T1000 (cell line): Measurements from ENCODE around the gene CTDSPL.

Experiments used
- DNase-seq: peaks from one replicate; lab custom pipeline; 2025; ENCODE audit warnings: mixed read lengths; lab: John Stamatoyannopoulos, UW

The CTDSPL gene

DNA sequence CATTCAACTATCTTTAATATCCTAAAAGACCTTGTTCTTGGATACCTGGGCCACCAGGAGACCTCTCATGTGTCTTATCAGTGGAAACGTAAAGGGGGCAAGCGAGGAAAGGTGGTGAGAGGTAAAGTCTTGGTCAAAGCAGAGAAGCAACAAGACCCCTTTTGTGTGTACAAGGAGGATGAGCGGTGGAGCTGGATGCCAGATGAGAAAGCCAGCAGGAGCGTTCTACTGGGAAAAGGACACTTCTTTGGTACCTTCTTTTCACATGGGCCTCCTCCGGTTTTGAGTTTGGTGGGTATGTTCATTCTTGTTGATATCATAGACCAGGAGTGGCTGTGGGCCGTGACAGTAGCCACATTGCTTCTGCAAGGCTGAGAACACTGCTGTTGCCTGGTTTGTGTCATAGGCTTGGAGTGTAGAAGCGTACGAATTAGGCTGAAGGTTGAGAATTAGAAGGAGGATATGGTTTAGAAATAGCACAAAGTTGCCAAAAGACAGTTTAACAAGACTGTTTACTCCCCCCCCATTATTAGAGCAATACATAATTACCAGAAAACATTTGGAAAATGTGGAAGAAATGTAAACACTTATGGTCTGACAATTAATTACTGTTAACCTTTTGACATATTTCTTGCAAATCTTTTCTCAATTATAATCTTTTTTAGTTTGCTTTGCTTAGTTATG lies 82.1 kb downstream of the CTDSPL start:
- no peak for DNase-seq

DNA sequence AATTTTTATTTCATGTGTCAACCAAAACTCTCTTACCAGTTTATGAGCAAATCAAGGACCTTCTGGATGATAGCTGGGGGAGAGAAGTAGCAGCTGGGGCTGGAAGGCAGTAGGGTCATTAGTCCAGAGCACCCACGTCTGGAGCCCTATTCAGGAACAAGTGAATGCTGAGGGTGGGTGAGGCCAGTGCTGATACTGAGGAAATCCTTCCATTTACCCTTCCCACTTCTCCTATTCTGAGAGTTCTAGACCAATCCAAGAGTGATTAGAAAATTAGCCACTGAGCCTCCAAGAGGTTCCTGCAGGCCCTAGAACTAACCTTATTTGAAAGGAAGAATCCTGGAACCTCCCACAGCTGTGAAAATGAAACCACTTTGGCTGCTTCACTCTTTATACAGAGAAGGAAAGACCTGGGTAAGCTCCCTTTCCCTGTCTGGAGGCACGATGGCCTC lies 82.7 kb downstream of the CTDSPL start:
- DNase-seq, result no peak

DNA sequence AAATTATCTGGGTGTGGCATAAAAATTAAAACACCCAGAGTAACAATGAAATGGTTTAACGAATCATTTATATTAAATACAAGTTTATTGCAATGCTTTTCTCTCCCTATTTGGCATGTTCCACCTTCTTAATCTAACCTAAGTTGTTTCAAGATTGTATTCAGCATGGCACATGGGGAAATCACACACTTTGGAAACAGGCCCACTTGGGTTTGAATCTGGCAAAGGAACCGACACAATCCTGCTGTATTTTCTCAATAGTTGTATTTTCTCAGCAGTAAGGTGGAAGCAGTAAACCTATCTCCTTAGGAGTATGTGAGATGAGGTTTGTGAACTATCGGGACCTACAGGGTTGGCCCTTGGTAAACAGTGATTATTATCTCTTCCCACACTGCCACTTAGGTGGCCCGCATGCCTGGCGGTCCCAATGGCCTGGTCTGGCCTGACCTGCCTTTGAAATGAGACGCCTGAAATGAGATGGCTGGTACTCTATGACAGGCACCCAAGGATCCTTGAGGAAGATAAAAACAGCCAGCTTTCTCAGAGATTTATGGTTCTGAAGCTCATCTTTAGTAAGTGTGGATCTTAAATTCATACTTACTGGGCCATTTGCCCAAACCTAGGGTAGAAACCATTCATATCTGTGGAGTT lies 83.6 kb downstream of the CTDSPL start:
- DNase-seq, result no peak

DNA sequence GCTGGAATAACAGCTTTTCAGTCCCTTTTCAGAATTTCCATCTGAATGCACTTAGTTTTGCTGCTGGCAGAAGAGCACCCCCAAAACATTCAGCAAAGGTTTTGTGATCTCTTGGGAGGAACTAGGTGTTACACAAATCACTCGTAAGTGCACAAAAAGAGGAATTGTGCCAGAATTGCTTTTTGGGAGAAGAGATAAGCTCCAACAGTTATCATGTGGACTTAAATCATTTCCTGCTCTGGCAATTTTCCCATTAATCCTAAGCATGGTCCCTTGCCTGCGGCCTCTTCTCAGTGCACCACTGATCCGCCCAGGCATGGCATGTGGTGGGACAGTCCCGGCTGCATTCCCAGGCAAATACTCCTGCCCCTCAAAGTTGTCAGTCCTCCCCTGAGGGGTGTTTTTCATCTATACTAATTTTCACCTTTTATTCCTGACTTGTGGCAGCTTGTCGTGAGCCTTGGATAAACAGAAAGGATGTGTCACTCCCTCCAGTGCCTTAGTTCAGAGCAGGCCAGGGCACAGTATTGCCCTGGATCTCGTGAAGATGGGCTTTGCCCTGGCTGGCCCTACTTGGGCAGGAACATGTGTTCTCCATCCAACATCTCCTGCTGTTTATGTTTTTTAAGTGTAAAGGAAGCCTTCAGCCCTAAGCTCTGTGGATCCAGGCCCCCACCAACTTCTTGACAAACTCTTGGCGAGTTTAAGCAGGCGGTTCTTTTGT lies 84.3 kb downstream of the CTDSPL start:
- peak; percentile 31 for DNase-seq

DNA sequence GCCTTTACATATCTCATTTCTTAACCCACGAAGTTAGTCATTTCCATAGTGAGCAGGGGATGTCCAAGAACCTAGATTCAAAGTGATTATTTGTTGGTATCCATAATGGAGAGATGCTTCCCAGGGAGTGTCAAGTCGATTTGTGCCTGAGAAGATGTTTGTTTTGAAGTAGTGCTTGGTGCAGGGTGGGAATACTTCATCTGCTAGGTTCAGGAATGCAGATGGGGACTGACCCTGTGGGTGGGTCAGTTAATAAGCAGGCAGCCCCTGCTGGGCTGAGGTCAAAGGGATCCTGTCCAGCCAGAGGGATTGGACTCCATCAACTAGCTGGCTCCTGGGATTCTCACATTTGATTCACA lies 84.8 kb downstream of the CTDSPL start:
- no peak for DNase-seq

DNA sequence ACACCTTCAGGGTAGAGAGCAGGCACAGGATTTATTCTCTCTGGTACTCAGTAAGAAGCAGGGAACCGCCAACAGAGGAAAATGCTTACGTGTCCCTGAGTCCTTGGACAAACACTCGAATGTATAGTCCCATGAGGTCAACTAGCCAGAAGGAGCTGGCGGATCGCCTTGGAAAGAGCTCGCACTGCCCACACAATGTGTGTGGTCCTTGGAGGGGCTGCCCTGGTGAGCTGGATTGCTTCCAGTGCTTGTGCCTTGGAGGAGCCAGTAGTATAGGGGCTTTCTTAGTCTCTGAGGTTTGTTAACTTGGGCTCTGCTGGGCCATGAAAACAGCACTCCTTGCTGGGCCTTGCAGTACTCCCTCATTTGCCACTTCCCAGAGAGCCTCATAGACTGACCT lies 88.2 kb downstream of the CTDSPL start:
- no peak for DNase-seq

DNA sequence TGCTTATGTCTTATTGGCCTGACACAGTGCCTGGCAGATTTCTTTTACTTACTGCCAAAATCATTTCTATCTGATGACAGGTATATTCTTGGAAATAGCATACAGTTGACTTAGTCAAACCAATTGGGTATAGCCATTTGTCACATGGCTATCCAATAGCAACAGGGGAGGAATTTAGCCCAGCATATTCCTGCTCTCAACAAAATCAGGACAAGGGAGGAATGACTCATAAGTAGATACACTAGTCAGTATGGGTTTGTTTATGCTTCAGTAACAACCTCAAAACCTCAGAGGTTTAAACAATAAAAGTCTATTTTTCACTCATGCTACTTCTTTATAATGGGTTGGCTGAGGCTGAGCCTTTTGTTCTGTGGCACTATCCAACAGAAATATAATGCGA lies 90.9 kb downstream of the CTDSPL start:
- DNase-seq, result no peak

DNA sequence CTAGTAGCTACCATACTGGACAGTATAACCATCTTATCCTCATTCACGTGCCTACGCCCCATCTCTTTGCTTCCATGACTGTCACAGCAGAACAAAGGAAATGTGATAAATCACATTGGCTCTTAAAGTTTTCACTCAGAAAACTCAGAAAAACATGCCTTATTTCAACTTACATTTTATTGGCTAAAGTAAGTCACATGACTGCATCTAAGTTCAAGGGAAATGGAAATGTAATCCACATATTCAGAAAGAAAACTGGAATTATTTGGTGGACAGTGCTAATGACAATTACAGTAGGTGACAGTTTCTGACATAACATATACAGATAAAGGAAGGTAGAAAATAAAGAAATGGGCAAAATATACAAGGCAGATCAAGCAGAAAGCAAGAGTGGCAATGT lies 91.5 kb downstream of the CTDSPL start:
- no peak for DNase-seq

DNA sequence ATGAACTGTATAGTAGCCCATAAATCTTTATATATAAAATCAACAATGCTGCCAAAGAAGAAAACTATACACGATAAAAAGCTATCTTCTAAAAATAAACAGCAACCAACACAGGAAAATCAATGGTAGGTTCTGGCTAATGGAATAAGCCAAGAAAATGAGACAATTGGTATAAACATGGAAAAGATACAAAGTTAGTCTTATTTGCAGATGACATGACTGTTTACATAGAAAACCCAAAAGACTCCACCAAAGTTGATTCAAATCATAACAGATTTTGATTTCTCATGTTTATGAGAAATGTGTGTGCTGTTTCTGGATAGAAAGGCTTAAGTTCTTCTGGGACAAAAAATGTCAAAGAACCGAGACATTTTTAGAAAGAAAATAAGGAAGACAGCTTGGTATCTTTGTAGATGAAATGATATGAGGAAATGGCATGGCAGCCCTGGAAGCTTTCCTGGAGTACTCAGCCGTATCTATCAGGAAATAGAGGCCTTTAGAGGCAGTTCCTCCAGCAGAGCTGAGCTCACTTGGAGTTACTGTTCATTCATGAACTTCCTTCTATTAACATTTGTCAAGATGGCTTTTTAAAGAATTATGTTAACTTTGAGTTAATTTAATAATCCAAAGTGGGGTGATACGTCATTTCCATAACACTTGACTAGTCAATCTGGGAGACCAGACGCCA lies 92.2 kb downstream of the CTDSPL start:
- DNase-seq, result no peak

DNA sequence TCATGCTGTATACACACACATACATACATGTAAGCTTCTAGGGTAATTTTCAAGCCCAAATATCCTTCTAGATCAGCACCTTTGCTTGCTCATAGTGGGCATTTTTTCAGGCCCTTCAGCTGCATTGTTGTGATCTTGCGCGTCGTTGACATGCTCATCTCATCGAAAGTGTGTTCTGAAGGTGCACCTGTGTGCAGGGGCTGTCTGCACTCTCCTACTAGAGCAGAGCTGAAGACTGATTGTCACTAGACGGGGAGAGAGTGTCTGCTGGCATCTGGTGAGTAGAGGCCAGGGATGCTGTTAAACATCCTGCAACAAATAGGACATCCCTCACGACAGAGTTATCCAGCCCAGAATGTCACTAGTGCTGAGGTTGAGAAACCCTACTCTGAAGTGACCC lies 93.2 kb downstream of the CTDSPL start:
- no peak for DNase-seq

DNA sequence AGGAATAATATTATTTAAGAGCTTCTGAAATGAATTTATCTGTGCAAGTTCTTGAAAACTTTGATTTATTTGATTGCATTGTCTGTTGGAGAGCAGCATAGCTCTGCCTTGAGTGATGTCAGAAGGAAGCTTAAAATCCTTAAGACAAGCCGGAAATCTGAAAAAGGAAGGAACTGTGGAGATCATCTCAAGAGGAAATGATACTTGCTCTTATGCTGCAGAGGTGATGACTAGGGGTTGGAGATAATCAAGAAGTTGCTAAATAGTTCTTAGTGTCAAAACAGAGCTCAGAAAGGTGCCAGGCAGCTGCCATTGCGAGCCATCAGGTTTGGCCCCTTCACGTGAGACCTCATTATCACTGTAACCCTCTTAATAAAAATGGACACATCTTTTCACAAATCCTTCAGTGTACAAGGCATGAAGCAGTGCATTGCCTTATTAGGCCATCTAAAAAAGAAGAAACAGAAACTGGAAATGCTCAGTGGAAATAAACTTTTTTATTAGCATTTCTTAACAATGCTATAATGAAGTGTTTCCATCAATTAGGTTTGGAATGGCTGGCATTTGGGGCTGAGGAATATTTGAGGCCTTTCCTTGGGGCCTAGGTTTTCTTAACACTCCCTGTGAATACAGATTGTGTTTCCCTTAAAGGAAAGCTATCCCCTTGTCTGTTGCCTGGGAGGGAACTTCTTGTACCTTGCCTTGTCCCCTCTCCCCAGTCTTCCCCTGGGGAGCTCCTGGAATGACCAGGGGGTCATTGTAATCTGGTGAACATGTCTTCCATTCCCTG lies 94.4 kb downstream of the CTDSPL start:
- no peak for DNase-seq

DNA sequence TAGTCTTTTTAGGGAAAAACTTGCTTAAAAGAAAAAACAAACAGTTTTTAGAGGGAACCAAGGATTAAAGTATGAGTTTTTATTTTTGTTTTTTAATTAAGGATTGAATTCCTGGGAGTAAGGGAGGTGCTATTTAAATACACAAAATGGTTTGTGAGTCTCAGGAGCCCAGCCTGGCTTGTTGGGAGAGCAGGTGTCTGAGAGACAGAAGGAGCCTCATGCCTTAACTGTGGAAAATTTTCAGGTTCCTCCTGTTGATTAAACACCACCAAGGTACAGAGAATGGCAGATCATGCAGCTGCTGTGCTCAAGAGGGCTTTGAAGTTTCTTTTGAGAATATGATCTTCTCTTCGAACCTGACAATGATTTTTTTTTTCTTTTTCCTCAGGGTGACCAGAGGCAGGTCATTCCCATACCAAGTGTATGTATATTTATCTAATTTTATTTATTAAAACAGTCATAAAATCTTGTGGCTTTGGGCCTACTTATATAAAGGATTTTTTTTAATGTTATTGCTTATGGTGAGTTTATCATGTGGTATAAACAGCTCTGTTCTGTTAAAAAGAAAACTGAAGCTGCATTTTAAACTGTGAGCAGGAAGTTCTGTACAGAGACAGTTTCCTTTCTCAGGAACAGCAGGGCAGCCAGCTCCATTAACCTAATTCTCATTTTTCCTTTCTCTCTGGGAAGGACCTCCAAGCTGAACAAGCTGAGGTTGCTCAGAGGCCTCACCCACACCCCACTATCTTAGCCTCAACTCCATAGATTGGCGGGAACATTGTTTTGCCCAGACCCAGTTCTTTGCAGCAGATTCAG lies 95.3 kb downstream of the CTDSPL start:
- no peak for DNase-seq

DNA sequence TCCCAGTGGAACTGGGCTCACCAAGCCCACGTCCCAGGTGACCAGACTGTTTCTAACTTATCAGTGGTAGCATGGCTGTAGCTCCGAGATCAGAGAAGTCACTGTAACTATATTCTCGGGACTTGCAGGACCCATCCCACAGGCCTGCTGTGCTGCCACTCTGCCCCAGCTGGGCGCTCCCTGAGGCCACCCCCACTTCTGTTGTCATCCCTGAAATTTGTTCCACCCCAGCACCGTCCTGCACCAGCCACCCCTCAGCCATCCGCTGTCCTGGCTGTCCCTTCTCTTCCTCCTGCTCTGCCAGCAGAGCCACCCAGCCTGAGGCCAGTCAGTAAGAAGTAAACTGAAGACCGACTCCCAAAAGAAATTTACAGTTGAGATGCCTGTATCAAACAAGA lies 95.9 kb downstream of the CTDSPL start:
- DNase-seq, result no peak

DNA sequence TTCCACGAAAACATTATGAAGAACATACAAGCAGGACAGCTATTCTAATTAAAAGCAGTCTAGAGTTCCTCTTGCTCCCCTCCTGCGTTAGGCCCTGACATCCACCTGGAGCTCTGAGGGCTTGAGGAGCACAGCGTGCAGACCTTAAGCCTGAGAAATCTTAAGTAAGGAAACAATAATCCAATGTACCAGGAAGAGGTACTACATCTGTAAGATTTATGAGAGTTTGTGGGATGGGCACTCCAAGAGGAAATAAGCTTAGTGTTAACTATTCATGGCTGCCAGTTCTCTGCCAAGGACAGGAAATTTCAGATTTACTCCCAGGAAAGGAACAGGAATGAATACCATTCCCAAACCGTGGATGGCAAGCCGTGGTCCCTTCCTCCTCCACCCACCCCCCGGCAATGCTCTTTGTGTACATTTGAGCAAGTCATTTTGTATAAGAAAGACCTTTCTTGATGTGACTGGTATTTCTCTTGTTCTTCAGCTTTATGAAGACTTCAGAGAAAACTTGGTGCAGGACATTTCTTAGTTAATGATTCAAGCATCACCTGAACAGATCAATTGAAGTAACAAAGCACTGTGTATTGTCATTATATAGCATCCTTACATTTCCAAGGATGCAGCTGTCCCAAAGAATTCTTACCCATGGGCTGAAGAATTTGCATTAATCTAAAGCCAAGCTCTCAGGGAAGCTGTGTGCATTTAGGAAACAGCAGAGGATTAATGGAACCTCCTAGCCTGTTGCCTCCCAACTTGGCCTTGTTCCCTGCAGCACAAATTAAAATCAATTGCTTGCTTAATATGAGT lies 100.1 kb downstream of the CTDSPL start:
- no peak for DNase-seq

DNA sequence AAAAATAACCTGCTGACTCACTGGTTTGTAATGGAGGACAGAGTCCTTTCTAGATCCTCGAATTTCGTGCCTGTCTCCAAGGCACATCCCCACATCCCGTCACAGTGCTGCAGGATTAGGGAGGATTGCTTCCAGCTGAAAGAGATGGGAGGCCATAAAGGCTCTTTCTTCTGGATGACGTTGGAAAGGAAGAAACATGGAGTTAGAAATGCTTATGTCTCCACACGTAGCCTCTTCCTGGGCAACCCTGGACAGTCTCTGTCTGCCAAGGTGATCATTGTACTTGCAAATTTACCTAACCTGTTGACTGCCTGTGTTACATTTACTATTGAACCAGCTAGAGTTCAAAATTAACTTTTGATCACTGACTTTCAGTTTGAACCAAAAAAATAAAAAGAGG lies 101.3 kb downstream of the CTDSPL start:
- DNase-seq, result no peak

DNA sequence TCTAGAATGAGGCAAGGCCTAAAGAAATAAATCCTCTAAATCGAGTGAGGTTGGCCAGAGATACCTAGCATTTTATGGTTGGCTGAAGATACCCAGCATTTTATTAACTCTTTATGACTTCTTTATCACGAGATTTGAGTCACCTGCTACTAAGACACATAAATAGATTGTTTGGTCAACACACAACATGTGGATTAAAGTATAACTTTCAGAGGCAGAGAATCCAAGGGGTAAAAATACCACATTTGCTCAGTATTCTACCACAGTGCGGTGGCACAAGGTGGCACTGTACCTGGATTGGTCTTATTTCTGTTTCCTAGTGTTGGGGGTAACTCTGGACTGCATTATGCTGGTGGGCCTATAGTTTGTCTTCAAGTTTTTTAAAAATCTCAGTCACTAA lies 102.0 kb downstream of the CTDSPL start:
- DNase-seq, result no peak

DNA sequence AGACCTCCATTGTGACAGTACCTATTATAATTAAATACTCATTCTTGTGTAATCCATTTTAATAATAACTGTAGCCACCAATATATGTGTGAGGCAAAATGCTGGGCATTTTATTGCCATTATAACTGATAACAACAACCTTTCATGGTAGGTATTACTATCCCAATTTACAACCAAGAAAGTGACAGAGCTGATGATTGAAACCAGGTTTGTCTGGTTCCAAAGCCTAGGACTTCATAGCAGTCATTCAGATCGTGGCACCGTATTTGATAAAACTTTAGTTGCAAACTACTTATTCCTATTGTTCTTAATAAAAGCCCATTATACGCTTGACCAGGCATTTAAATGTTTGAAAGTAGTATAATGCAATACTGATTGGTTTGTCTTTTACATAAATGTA lies 102.5 kb downstream of the CTDSPL start:
- DNase-seq, result no peak

DNA sequence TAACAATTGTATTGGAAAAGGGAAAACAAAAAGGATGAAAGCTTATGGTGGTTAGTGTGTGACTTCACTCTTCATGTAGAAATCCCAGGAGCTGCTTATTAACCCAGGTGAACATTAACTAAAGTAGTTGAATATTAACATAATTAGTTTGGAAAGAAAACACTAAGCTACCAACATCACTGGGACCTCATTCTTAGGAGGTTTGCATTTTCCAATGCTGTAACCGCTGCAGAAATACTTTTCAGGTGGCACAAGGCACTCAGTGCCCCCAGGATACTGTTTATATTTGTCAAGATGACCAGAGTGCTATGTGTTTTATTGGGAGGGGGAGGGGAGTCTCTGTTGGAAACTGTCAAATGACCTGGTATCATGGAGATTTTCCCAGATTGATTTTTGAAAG lies 103.0 kb downstream of the CTDSPL start:
- no peak for DNase-seq

DNA sequence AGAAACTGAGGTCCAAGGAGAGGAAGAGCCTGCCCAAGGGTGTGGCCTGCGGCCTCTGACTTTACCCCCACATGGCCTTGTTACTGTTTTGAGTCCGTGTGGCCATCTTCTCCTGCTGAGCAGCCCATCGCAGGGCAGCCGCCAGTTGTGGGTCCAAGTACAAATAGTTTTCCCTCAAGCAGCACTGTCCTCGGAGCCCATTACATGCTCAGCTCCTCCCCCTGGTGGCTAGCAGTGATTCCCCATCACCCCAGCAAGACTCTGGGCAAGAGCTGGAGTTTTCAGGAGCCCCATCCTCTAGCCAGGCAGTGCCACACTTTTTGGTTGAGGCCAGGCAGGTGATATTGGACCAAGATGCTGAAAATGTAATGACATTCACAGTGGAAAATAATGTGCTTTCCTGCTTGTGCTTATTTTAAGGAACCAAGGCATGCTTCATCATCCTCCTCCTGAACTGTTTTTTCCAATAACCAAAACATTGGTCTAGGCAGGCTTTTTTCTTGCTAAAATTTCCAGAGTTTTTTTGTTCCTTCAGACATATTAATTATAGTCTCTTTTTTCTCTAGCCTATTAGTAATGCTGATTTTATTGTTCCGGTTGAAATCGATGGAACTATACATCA lies 105.7 kb downstream of the CTDSPL start:
- no peak for DNase-seq

DNA sequence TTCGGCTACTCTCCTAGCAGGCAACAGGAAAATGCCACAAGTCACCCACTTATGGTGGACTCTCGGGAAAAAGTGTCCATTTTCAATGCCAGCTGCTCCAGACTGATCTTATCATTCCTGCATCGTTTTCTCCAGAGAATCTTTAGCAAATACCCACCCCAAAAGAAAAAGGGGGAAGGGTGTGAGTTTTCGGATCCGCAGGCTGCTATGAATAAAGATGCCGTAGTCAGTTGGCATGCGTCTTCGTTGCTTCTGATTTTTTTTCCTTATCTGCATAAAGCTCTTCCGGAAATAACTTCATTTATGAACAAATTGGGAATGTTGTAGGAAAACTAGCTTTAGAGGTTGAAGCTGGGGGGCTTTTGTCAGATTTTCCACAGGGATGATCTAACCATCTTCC lies 106.5 kb downstream of the CTDSPL start:
- no peak for DNase-seq
